ENCODE data around the gene PROM2. TPM values are rescaled to one million over a fixed set of nuclear protein-coding genes. Genes with fewer than 3 reads are reported as not detected.
"Not testable (repeated sequence)": the region's sequence is repeated elsewhere in the genome, so short reads cannot be mapped to it uniquely, and the experiment has no call there.

The PROM2 gene
- total RNA-seq, 3 donors from 2014 or later, result 24.4 to 44.0 (median 35.8) TPM

- peak in 1 of 3 donors; percentile 21 for DNase-seq
- no peak for TF ChIP-seq CTCF (IDR thresholded peaks at IDR 0.05)
- intact Hi-C loops (cut with DNase I, micrococcal nuclease), result no loop called here
- Histone ChIP-seq H3K4me1 (ENCODE audit: low read depth) (no peaks in the 10 kb centered on the region), H3K9me3 (no peaks in the 10 kb centered on the region), H3K36me3 (ENCODE audit: low read depth) (no peaks in the 10 kb centered on the region), H3K4me3 (no peak overlapping the region)
- no peak for ATAC-seq
Observed at GRCh38 chr2:95265182-95265581, 9.1 kb upstream of the PROM2 start.

DNA sequence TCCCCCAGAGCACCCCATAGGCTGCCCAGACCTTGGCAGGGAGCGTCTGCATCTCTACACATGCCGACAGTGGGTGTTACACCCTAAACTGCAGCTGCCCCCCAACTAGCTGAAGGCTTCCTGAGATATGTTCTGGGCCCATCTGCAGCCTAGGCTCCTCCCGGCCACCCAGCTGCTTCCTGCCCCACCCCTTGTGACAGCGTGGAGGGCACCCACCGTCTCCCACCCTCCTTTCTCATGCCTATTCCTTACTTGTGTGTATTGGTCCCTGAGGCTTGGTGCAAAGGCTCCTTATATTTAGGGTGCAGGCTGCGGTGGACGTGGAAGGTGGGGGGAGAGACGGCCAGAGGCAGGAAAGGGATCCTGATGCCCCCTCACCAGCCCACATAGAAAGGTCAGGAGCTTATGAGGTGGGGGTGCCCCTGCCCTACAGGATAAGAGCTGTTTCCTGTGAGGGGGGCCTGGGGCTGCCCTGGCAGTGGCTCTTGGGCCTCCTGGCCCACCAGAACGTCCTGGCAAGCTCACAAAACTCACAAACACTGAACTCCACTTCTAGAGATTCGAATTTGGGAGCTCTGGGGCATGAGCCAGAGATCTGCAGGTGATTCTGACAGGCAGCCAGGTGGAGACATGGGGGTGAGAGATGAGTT lies 7.3 kb upstream of the PROM2 start:
- H3K4me1 ChIP-seq (ENCODE audit: low read depth), result no peaks in the 10 kb centered on the region
- intact Hi-C loops (cut with DNase I, micrococcal nuclease), result no loop called here
- no peaks in the 10 kb centered on the region for H3K36me3 ChIP-seq (ENCODE audit: low read depth)
- no peak for ATAC-seq
- no peak overlapping the region for H3K4me3 ChIP-seq
- no peak for DNase-seq
- H3K9me3 ChIP-seq, result no peaks in the 10 kb centered on the region
- no peak for TF ChIP-seq CTCF (IDR thresholded peaks at IDR 0.05)

- Histone ChIP-seq H3K4me1 (ENCODE audit: low read depth) (no peaks in the 10 kb centered on the region), H3K4me3 (no peak overlapping the region), H3K9me3 (no peaks in the 10 kb centered on the region), H3K36me3 (ENCODE audit: low read depth) (no peaks in the 10 kb centered on the region)
- no peak for TF ChIP-seq CTCF (IDR thresholded peaks at IDR 0.05)
- ATAC-seq (no peak), DNase-seq (no peak)
- intact Hi-C loops (cut with DNase I, micrococcal nuclease), result no loop called here
Observed at GRCh38 chr2:95267458-95268210, 6.6 kb upstream of the PROM2 start.

DNA sequence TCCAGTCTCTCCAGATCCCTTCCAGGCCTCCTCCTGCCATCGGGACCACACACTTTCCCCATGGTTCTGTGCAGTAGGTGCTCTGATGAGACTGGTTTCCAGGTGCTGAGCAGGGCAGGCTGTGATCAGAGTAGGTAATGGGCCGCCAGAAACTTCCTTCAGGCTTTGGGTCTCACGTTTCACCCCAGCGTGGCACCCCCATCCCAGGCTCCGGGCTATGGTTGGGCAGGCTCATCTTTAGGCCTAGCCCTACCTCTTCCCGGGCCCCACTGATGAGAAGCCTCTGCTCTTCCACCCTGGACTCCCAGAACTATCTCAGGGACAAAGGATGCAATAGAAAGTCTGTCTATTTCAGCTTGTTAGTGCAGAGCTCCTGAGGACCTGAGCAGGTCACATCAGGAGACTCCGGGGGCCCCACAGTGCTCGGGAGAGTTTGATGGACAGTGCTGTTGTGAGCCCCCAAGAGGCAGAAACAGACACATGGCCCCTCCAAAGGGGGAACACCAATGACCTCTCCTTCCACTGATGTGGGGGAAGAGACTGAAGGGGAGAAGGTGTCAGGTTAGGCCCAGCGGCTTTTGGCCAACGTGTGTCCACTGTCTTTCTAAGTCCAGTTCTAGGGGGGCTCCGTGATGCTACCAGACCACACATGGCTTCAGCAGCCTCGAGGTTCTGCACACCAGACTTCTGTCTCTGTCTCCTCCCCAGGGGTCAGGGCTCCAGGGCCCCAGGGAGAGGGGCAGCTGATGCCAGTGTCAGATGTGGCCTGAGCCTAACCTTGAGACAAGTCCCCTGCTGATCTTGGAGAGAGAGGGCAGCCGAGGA lies 5.8 kb upstream of the PROM2 start:
- no peaks in the 10 kb centered on the region for H3K9me3 ChIP-seq
- TF ChIP-seq CTCF (IDR thresholded peaks at IDR 0.05), result no peak
- intact Hi-C loops (cut with DNase I, micrococcal nuclease), result no loop called here
- H3K4me1 ChIP-seq (ENCODE audit: low read depth), result no peaks in the 10 kb centered on the region
- no peaks in the 10 kb centered on the region for H3K36me3 ChIP-seq (ENCODE audit: low read depth)
- H3K4me3 ChIP-seq, result no peak overlapping the region
- ATAC-seq, result no peak
- peak in 1 of 3 donors; percentile 9 for DNase-seq

- Histone ChIP-seq H3K4me1 (ENCODE audit: low read depth) (peaks cover 5% of the 10 kb centered on the region), H3K4me3 (no peak overlapping the region), H3K9me3 (no peaks in the 10 kb centered on the region), H3K36me3 (ENCODE audit: low read depth) (no peaks in the 10 kb centered on the region)
- ATAC-seq, result no peak
- no peak for TF ChIP-seq CTCF (IDR thresholded peaks at IDR 0.05)
- peak in 1 of 3 donors; percentile 0 for DNase-seq
- intact Hi-C loops (cut with DNase I, micrococcal nuclease), result no loop called here
Observed at GRCh38 chr2:95269036-95269680, 5.1 kb upstream of the PROM2 start.

DNA sequence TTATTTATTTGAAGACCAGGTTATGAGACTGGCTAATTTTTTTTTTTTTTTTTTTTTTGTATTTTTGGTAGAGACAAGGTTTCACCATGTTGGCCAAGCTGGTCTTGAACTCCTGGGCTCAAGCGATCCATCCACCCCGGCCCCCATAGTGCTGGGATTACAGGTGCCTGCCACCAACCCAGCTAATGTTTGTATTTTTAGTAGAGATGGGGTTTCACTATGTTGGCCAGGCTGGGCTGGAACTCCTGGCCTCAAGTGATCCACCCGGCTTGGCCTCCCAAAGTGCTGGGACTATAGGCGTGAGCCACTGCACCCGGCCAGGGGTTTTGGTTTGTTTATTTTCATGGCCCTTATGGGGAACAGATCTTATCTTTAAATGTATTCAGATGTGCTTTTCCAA lies 4.5 kb upstream of the PROM2 start:
- DNase-seq; H3K9me3 ChIP-seq; H3K4me3 ChIP-seq; intact Hi-C loops (cut with DNase I, micrococcal nuclease); H3K4me1 ChIP-seq (ENCODE audit: low read depth); H3K36me3 ChIP-seq (ENCODE audit: low read depth); ATAC-seq: not testable (repeated sequence)

All from mucosa of descending colon (tissue), 3 donors.